ENCODE data around the gene ADAT1.

DNA sequence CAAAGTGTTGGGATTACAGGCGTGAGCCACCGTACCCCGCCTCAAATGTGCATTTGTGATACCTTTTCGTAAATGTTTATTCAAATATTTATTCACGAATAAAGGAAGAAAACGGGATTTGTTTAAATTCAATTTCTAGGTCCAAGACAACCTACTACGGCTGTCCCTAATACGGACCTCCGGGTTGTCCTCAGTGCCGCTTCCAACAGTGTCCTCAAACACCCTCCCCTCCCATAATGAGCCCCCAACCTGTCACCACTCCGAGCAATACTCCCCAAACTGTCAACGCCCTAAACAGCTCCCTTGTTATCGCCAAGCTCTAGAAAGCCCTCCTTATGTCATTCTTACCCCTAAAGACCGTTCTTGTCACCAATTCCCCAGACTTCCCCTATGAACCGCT lies 57.4 kb downstream of the ADAT1 start:
- TF ChIP-seq, protein P1, sequence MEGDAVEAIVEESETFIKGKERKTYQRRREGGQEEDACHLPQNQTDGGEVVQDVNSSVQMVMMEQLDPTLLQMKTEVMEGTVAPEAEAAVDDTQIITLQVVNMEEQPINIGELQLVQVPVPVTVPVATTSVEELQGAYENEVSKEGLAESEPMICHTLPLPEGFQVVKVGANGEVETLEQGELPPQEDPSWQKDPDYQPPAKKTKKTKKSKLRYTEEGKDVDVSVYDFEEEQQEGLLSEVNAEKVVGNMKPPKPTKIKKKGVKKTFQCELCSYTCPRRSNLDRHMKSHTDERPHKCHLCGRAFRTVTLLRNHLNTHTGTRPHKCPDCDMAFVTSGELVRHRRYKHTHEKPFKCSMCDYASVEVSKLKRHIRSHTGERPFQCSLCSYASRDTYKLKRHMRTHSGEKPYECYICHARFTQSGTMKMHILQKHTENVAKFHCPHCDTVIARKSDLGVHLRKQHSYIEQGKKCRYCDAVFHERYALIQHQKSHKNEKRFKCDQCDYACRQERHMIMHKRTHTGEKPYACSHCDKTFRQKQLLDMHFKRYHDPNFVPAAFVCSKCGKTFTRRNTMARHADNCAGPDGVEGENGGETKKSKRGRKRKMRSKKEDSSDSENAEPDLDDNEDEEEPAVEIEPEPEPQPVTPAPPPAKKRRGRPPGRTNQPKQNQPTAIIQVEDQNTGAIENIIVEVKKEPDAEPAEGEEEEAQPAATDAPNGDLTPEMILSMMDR (IDR thresholded peaks at IDR 0.05): no peak
- TF ChIP-seq POLR2A (IDR thresholded peaks at IDR 0.05): no peak
- TF ChIP-seq POLR2AphosphoS5 (IDR thresholded peaks at IDR 0.05): no peak

Measured in breast epithelium (tissue), 3 donors.